Measurements from ENCODE around the gene PDZRN4. TPM values are rescaled to one million over a fixed set of nuclear protein-coding genes. Genes with fewer than 3 reads are reported as not detected.

PDZRN4 gene
- total RNA-seq, 2 donors from 2014 or later: 0.35 to 3.5 TPM

DNA sequence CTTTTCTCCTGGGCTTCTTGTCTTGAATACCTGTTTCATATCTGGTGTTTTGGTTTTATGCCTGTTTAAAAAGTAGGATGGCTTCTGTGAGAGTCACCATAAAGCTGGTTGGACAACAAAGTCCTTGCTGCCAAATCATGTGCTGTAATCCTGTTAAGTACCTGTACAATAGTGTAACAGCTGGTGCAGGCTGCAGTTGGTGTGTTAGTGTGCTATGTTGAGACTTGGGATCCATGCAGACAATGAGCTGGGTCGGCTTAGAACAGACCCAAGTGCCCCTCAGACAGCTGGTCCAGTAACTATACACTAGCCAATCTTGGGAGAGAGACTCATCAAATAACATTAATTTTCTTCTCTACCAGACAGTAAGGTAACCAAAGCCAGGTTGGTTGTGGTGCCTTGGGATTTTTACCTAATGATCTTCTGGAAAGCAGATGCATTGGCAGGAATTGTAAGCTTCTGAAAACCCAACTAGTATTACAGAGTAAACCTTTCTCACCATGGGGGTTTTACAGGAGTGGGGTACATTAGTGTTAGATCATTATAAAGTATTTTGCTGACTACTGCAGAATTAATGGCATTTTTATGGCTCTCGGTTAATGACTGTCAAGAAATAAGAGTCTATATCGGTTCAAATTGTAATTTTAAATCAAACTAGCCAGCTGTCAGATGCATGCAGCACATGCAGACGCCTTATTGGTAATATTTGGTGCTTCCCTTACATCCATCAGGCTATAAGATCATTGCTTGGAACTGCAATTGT is 231.2 kb downstream of the PDZRN4 start:
- TF ChIP-seq CTCF (IDR thresholded peaks at IDR 0.05): no peak
- Histone ChIP-seq H3K4me3 (no peak overlapping the region), H3K9me3 (no peaks in the 10 kb centered on the region), H3K27ac (no peak overlapping the region), H3K4me1 (no peaks in the 10 kb centered on the region), H3K9ac (ENCODE audit: low read depth in 2 of 2, low read length in 2 of 2) (no peak overlapping the region), H3K27me3 (no peaks in the 10 kb centered on the region), H3K36me3 (no peaks in the 10 kb centered on the region)
- DNase-seq: no peak
- intact Hi-C loops (cut with DNase I): no loop called here

DNA sequence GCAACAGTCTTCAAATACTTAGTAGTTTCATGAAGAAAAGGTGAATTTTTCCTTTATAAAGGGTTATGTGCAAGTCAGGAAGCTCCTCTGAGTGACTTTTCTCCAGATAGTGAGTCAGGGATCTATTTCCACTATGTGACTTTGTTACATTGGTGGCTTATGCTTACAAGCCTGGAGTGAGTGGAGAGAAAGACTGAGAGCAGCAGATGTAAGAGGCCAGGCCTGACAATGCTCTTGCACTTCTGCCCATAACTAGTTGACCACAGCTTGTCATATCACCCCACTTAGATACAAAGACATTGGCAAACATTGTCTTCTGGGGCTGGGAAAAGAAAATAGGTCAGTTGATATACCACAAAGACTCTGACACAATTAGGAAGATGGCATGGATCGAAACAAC is 236.5 kb downstream of the PDZRN4 start:
- intact Hi-C loops (cut with DNase I): no loop called here

GRCh38 chr12:41433460-41433859 is 245.3 kb downstream of the PDZRN4 start:
- intact Hi-C loops (cut with DNase I): no loop called here
- no peaks in the 10 kb centered on the region for H3K27me3 ChIP-seq
- no peak overlapping the region for H3K27ac ChIP-seq
- H3K9ac ChIP-seq (ENCODE audit: low read depth in 2 of 2, low read length in 2 of 2): no peak overlapping the region
- no peak overlapping the region for H3K4me3 ChIP-seq
- H3K36me3 ChIP-seq: no peaks in the 10 kb centered on the region
- H3K4me1 ChIP-seq: no peaks in the 10 kb centered on the region
- no peak for DNase-seq
- H3K9me3 ChIP-seq: no peaks in the 10 kb centered on the region
- TF ChIP-seq CTCF (IDR thresholded peaks at IDR 0.05): no peak

More for the DNA sequence above, 236.5 kb downstream of the PDZRN4 start:
- Histone ChIP-seq H3K4me3 (no peak overlapping the region), H3K36me3 (no peaks in the 10 kb centered on the region), H3K9me3 (no peaks in the 10 kb centered on the region), H3K27ac (no peak overlapping the region), H3K27me3 (no peaks in the 10 kb centered on the region), H3K4me1 (no peaks in the 10 kb centered on the region), H3K9ac (ENCODE audit: low read depth in 2 of 2, low read length in 2 of 2) (no peak overlapping the region)
- DNase-seq: no peak
- no peak for TF ChIP-seq CTCF (IDR thresholded peaks at IDR 0.05)

GRCh38 chr12:41436076-41436475 is 248.0 kb downstream of the PDZRN4 start:
- TF ChIP-seq CTCF (IDR thresholded peaks at IDR 0.05): no peak
- Histone ChIP-seq H3K27me3 (no peaks in the 10 kb centered on the region), H3K9ac (ENCODE audit: low read depth in 2 of 2, low read length in 2 of 2) (no peak overlapping the region), H3K9me3 (no peaks in the 10 kb centered on the region), H3K36me3 (no peaks in the 10 kb centered on the region), H3K27ac (no peak overlapping the region), H3K4me1 (no peaks in the 10 kb centered on the region), H3K4me3 (no peak overlapping the region)
- intact Hi-C loops (cut with DNase I): no loop called here
- DNase-seq: no peak

GRCh38 chr12:41437563-41437962 is 249.4 kb downstream of the PDZRN4 start:
- H3K4me3 ChIP-seq: no peak overlapping the region
- no peak for TF ChIP-seq CTCF (IDR thresholded peaks at IDR 0.05)
- H3K27ac ChIP-seq: no peak overlapping the region
- H3K9ac ChIP-seq (ENCODE audit: low read depth in 2 of 2, low read length in 2 of 2): no peak overlapping the region
- no peaks in the 10 kb centered on the region for H3K27me3 ChIP-seq
- no peak for DNase-seq
- H3K9me3 ChIP-seq: no peaks in the 10 kb centered on the region
- H3K36me3 ChIP-seq: no peaks in the 10 kb centered on the region
- H3K4me1 ChIP-seq: no peaks in the 10 kb centered on the region
- intact Hi-C loops (cut with DNase I): no loop called here
